ENCODE results near the gene SLC35C1. TPM values are rescaled to one million over a fixed set of nuclear protein-coding genes. Genes with fewer than 3 reads are reported as not detected.
A peak's percentile ranks its signal among the peaks of the same experiment; 100 is the strongest.

Gene SLC35C1
- total RNA-seq, 1 experiment from 2014 or later, result 11.9 TPM

- Mint-ChIP-seq H3K4me3 (ENCODE audit: unreplicated experiment) (no peak overlapping the region), H3K4me1 (ENCODE audit: insufficient read depth, unreplicated experiment) (peaks cover 19% of the 10 kb centered on the region), H3K9me3 (ENCODE audit: unreplicated experiment) (no peaks in the 10 kb centered on the region), H3K36me3 (ENCODE audit: insufficient read depth, unreplicated experiment) (peaks cover 27% of the 10 kb centered on the region), H3K27ac (ENCODE audit: low read depth, unreplicated experiment) (no peak overlapping the region), H3K27me3 (ENCODE audit: insufficient read depth, unreplicated experiment) (no peaks in the 10 kb centered on the region)
- CTCF ChIA-PET, result no interaction called here
- POLR2A ChIA-PET, result interaction anchor here (3.1 kb wide), 1 partner anchor 8 kb away, joined by 18 read pairs; the partner anchor contains the start of gene CRY2
- no peak for DNase-seq (ENCODE audit: unreplicated experiment)
- TF ChIP-seq CTCF (IDR thresholded peaks at IDR 0.05; ENCODE audit: unreplicated experiment), result no peak
- BruUV-seq (replicated peaks), result no TSS peak
- intact Hi-C loops (cut with micrococcal nuclease), result no loop called here
Observed at GRCh38 chr11:45856044-45856468, 51.1 kb downstream of the SLC35C1 start.

- no peak for DNase-seq (ENCODE audit: unreplicated experiment)
- POLR2A ChIA-PET, result interaction anchor here (0.7 to 4.1 kb wide), 4 partner anchors 10 to 15 kb away, joined by 3 to 18 read pairs (median 10); partner anchors contain the start of gene CRY2
- H3K4me3 Mint-ChIP-seq (ENCODE audit: unreplicated experiment), result no peak overlapping the region
Observed at GRCh38 chr11:45857961-45858474, 53.1 kb downstream of the SLC35C1 start.

GRCh38 chr11:45858751-45859398 lies 53.9 kb downstream of the SLC35C1 start:
- no peak for DNase-seq (ENCODE audit: unreplicated experiment)
- H3K36me3 Mint-ChIP-seq (ENCODE audit: insufficient read depth, unreplicated experiment), result peaks cover 54% of the 10 kb centered on the region
- no peak overlapping the region for H3K4me3 Mint-ChIP-seq (ENCODE audit: unreplicated experiment)
- ChIA-PET POLR2A (interaction anchor here (0.7 to 4.1 kb wide), 8 partner anchors 9 to 59 kb away, joined by 3 to 24 read pairs (median 8); partner anchors contain the start of genes CRY2 and PEX16), CTCF (interaction anchor here (0.6 to 4.4 kb wide), 5 partner anchors 12 to 449 kb away, joined by 3 to 23 read pairs (median 4); partner anchors contain the start of gene CRY2)
- no TSS peak for BruUV-seq (replicated peaks)
- peaks cover 19% of the 10 kb centered on the region for H3K4me1 Mint-ChIP-seq (ENCODE audit: insufficient read depth, unreplicated experiment)
- no peaks in the 10 kb centered on the region for H3K9me3 Mint-ChIP-seq (ENCODE audit: unreplicated experiment)
- intact Hi-C loops (cut with micrococcal nuclease), result loop anchor here (1.0 kb wide), 1 partner anchor 12 kb away; the partner anchor contains the start of gene CRY2
- H3K27ac Mint-ChIP-seq (ENCODE audit: low read depth, unreplicated experiment), result no peak overlapping the region
- no peaks in the 10 kb centered on the region for H3K27me3 Mint-ChIP-seq (ENCODE audit: insufficient read depth, unreplicated experiment)
- TF ChIP-seq CTCF (IDR thresholded peaks at IDR 0.05; ENCODE audit: unreplicated experiment), result no peak

More at GRCh38 chr11:45857961-45858474, 53.1 kb downstream of the SLC35C1 start:
- Mint-ChIP-seq H3K27me3 (ENCODE audit: insufficient read depth, unreplicated experiment) (no peaks in the 10 kb centered on the region), H3K9me3 (ENCODE audit: unreplicated experiment) (no peaks in the 10 kb centered on the region), H3K27ac (ENCODE audit: low read depth, unreplicated experiment) (no peak overlapping the region), H3K4me1 (ENCODE audit: insufficient read depth, unreplicated experiment) (peaks cover 19% of the 10 kb centered on the region), H3K36me3 (ENCODE audit: insufficient read depth, unreplicated experiment) (peaks cover 45% of the 10 kb centered on the region)
- CTCF ChIA-PET, result interaction anchor here (1.1 to 2.1 kb wide), 2 partner anchors 15 to 149 kb away, joined by 3 to 5 read pairs; no protein-coding TSS in a partner anchor
- intact Hi-C loops (cut with micrococcal nuclease), result no loop called here
- TF ChIP-seq CTCF (IDR thresholded peaks at IDR 0.05; ENCODE audit: unreplicated experiment), result no peak
- no TSS peak for BruUV-seq (replicated peaks)

GRCh38 chr11:45859661-45860140 lies 54.8 kb downstream of the SLC35C1 start:
- BruUV-seq (replicated peaks), result no TSS peak
- Mint-ChIP-seq H3K27me3 (ENCODE audit: insufficient read depth, unreplicated experiment) (no peaks in the 10 kb centered on the region), H3K36me3 (ENCODE audit: insufficient read depth, unreplicated experiment) (peaks cover 55% of the 10 kb centered on the region), H3K9me3 (ENCODE audit: unreplicated experiment) (no peaks in the 10 kb centered on the region), H3K4me3 (ENCODE audit: unreplicated experiment) (no peak overlapping the region), H3K4me1 (ENCODE audit: insufficient read depth, unreplicated experiment) (peaks cover 19% of the 10 kb centered on the region), H3K27ac (ENCODE audit: low read depth, unreplicated experiment) (peak overlapping the region; percentile 8)
- TF ChIP-seq CTCF (IDR thresholded peaks at IDR 0.05; ENCODE audit: unreplicated experiment), result no peak
- intact Hi-C loops (cut with micrococcal nuclease), result loop anchor here (1.0 kb wide), 1 partner anchor 12 kb away; the partner anchor contains the start of gene CRY2
- POLR2A ChIA-PET, result interaction anchor here (0.7 to 4.1 kb wide), 8 partner anchors 10 to 849 kb away, joined by 3 to 24 read pairs (median 6); partner anchors contain the start of genes CRY2 and PEX16
- CTCF ChIA-PET, result interaction anchor here (0.6 to 4.4 kb wide), 6 partner anchors 9 to 714 kb away, joined by 3 to 23 read pairs (median 4); no protein-coding TSS in a partner anchor
- DNase-seq (ENCODE audit: unreplicated experiment), result peak; percentile 92
